H1 (cell line): ENCODE measurements around the gene RAB40B. TPM values are rescaled to one million over a fixed set of nuclear protein-coding genes. Genes with fewer than 3 reads are reported as not detected.

Source experiments
- CTCF ChIA-PET: fragments of 300-600 bp; sonication (Branson Sonifier 250); formaldehyde crosslinking; loops from one replicate; lab custom pipeline; 2021; ENCODE audit not compliant: partially characterized antibody; lab: Charles Lee
- POLR2A ChIA-PET: fragments of 300-600 bp; sonication (Branson Sonifier 250); formaldehyde crosslinking; loops from one replicate; lab custom pipeline; 2021; ENCODE audit warnings: inconsistent platforms; ENCODE audit not compliant: partially characterized antibody; lab: Charles Lee
- DNase-seq, 2 experiments: peaks; one replicate each; pipeline versions ENCODE4 v3.0.0 to v3.0.0-alpha.2; 2010 to 2022; ENCODE audit warnings: low spot score in 2 of 2, low read depth in 1 of 2, mixed read lengths in 1 of 2
- FAIRE-seq: peaks from 2 replicates; lab custom pipeline; 2011; peaks lifted over from hg19 to GRCh38; lab: Jason Lieb, UNC
- H2AFZ ChIP-seq: 2 replicates; pipeline ENCODE4 v1.8.1; 2012; ENCODE audit warnings: low read length, inconsistent platforms
- H2AK5ac ChIP-seq: 2 replicates; pipeline ENCODE4 v1.6.1; 2013; ENCODE audit warnings: low read depth, low read length
- H2BK120ac ChIP-seq: replicated peaks from 2 replicates; pipeline ENCODE3; 2013; ENCODE audit warnings: low read depth, low read length, inconsistent platforms
- H2BK12ac ChIP-seq: 2 replicates; pipeline ENCODE4 v1.6.1; 2013; ENCODE audit warnings: low read depth, low read length
- H2BK15ac ChIP-seq: 2 replicates; pipeline ENCODE4 v1.6.1; 2013; ENCODE audit warnings: low read length
- H2BK20ac ChIP-seq: 2 replicates; pipeline ENCODE4 v1.6.1; 2013; ENCODE audit warnings: low read length
- H2BK5ac ChIP-seq: 2 replicates; pipeline ENCODE4 v1.6.1; 2013; ENCODE audit warnings: low read depth, low read length
- H3K14ac ChIP-seq: 2 replicates; pipeline ENCODE4 v1.6.1; 2013; ENCODE audit warnings: inconsistent platforms; ENCODE audit not compliant: insufficient read length
- H3K18ac ChIP-seq: 2 replicates; pipeline ENCODE4 v1.6.1; 2013; ENCODE audit warnings: low read length; ENCODE audit errors: extremely low read depth
- H3K23ac ChIP-seq: 2 replicates; pipeline ENCODE4 v1.6.1; 2013; ENCODE audit warnings: inconsistent platforms; ENCODE audit not compliant: insufficient read length
- H3K23me2 ChIP-seq: 2 replicates; pipeline ENCODE4 v1.6.1; 2013; ENCODE audit warnings: low read depth, low read length
- H3K27ac ChIP-seq: 2 replicates; pipeline ENCODE4 v1.6.1; 2011; ENCODE audit warnings: low read depth, low read length, inconsistent platforms
- H3K27me3 ChIP-seq, 4 experiments: replicated peaks in 1 of 4; 1 replicate in 1 of 4; 2 replicates in 3 of 4; pipeline versions ENCODE4 v1.6.1 to v1.8.1; 2011 to 2013; ENCODE audit warnings: low read length in 3 of 4, mild to moderate bottlenecking in 3 of 4, inconsistent platforms in 2 of 4, mixed read lengths in 2 of 4, moderate library complexity in 1 of 4; ENCODE audit not compliant: control insufficient read depth in 3 of 4, insufficient read depth in 3 of 4; ENCODE audit errors: extremely low read depth in 1 of 4
- H3K36me3 ChIP-seq, 4 experiments: 2 replicates each; pipeline versions ENCODE4 v1.6.1 to v1.8.1; 2011 to 2013; ENCODE audit warnings: mild to moderate bottlenecking in 4 of 4, low read length in 3 of 4, moderate library complexity in 2 of 4, control low read depth in 1 of 4, inconsistent platforms in 1 of 4; ENCODE audit not compliant: insufficient read depth in 4 of 4, control insufficient read depth in 2 of 4
- H3K4ac ChIP-seq: replicated peaks from 2 replicates; pipeline ENCODE3; 2013; ENCODE audit warnings: low read length, low read depth, mixed read lengths, inconsistent platforms; ENCODE audit not compliant: insufficient read length
- H3K4me1 ChIP-seq, 4 experiments: replicated peaks in 1 of 4; 1 replicate in 1 of 4; 2 replicates in 3 of 4; pipeline versions ENCODE4 v1.6.1 to v1.8.1; 2011 to 2013; ENCODE audit warnings: low read length in 3 of 4, inconsistent platforms in 2 of 4, mixed read lengths in 1 of 4; ENCODE audit not compliant: insufficient read depth in 4 of 4, control insufficient read depth in 3 of 4
- H3K4me2 ChIP-seq, 2 experiments: 2 replicates each; pipeline versions ENCODE4 v1.6.1 to v1.8.1; 2011 to 2013; ENCODE audit warnings: low read depth in 2 of 2, low read length in 2 of 2, control low read depth in 1 of 2, inconsistent platforms in 1 of 2, mild to moderate bottlenecking in 1 of 2; ENCODE audit not compliant: insufficient read depth in 1 of 2
- H3K4me3 ChIP-seq, 4 experiments: fragments of 200-600, 300-600 bp in 1 of 4; sonication (generic), shearing (Covaris generic), sonication (Bioruptor Twin) in 1 of 4; 2 replicates each; pipeline versions ENCODE4 v1.5.1 to v1.8.1; 2011 to 2016; ENCODE audit warnings: low read length in 4 of 4, low read depth in 3 of 4, control low read depth in 2 of 4, inconsistent platforms in 2 of 4, mild to moderate bottlenecking in 2 of 4, mixed read lengths in 1 of 4, moderate library complexity in 1 of 4; ENCODE audit not compliant: insufficient read depth in 2 of 4; ENCODE audit errors: extremely low read depth in 1 of 4
- H3K56ac ChIP-seq: replicated peaks from 2 replicates; pipeline ENCODE3; 2013; ENCODE audit warnings: low read depth, mild to moderate bottlenecking, mixed read lengths, low read length, inconsistent platforms; ENCODE audit not compliant: insufficient read length
- H3K79me1 ChIP-seq: 2 replicates; pipeline ENCODE4 v1.6.1; 2013; ENCODE audit warnings: low read depth, low read length, control low read depth
- H3K79me2 ChIP-seq, 2 experiments: 2 replicates each; pipeline versions ENCODE4 v1.6.1 to v1.8.1; 2012 to 2013; ENCODE audit warnings: low read length in 2 of 2, mild to moderate bottlenecking in 2 of 2, inconsistent platforms in 1 of 2; ENCODE audit not compliant: insufficient read depth in 2 of 2, control insufficient read depth in 1 of 2
- H3K9ac ChIP-seq, 4 experiments: replicated peaks in 1 of 4; 1 replicate in 1 of 4; 2 replicates in 3 of 4; pipeline versions ENCODE4 v1.6.1 to v1.8.1; 2011 to 2013; ENCODE audit warnings: low read depth in 3 of 4, low read length in 3 of 4, control low read depth in 2 of 4, mild to moderate bottlenecking in 2 of 4, moderate library complexity in 2 of 4, inconsistent platforms in 1 of 4; ENCODE audit errors: extremely low read depth in 1 of 4
- H3K9me3 ChIP-seq, 2 experiments: 2 replicates each; pipeline versions ENCODE4 v1.6.1 to v1.8.1; 2012 to 2013; ENCODE audit warnings: mild to moderate bottlenecking in 2 of 2, moderate library complexity in 2 of 2, control low read depth in 1 of 2, inconsistent platforms in 1 of 2, low read depth in 1 of 2, low read length in 1 of 2, mixed read lengths in 1 of 2; ENCODE audit not compliant: insufficient read depth in 2 of 2
- H4K20me1 ChIP-seq, 2 experiments: replicated peaks in 1 of 2; 2 replicates each; pipeline versions ENCODE3 to v1.8.1; 2011 to 2013; ENCODE audit warnings: inconsistent platforms in 2 of 2, low read length in 2 of 2, mild to moderate bottlenecking in 1 of 2; ENCODE audit not compliant: insufficient read depth in 2 of 2, control insufficient read depth in 1 of 2
- H4K5ac ChIP-seq: 2 replicates; pipeline ENCODE4 v1.6.1; 2013; ENCODE audit warnings: low read length, low read depth, mixed read lengths, inconsistent platforms; ENCODE audit not compliant: insufficient read length
- H4K8ac ChIP-seq: 2 replicates; pipeline ENCODE4 v1.8.0; 2013; ENCODE audit warnings: mild to moderate bottlenecking, moderate library complexity, low read length, inconsistent platforms; ENCODE audit not compliant: insufficient read depth; ENCODE audit errors: extremely low read depth
- H4K91ac ChIP-seq: replicated peaks from 2 replicates; pipeline ENCODE3; 2013; ENCODE audit warnings: low read length, mixed read lengths, inconsistent platforms; ENCODE audit not compliant: insufficient read length
- JUN ChIP-seq: IDR thresholded peaks from 2 replicates; pipeline ENCODE4 v1.6.1; 2011; ENCODE audit warnings: low read depth, mild to moderate bottlenecking, improper control_type of control experiment, low read length
- NRF1 ChIP-seq: IDR thresholded peaks from 2 replicates; pipeline ENCODE4 v1.6.1; 2011; ENCODE audit warnings: mild to moderate bottlenecking, low read depth, low read length, improper control_type of control experiment
- WGBS, 2 experiments: shearing (Covaris generic) in 1 of 2; methylation state at CpG; one replicate each; pipeline versions ENCODE4 v1.1.6 to v1.1.7; 2013 to 2015; ENCODE audit warnings: low lambda C conversion rate in 2 of 2, mixed read lengths in 2 of 2, inconsistent platforms in 1 of 2, low coverage in 1 of 2, missing lambda C conversion rate in 1 of 2; ENCODE audit not compliant: insufficient replicate concordance in 2 of 2, insufficient coverage in 1 of 2, insufficient read length in 1 of 2; ENCODE audit errors: extremely low coverage in 1 of 2, missing lambda C conversion rate in 1 of 2; 5-methylcytosine and 5-hydroxymethylcytosine counted together
- polyA plus RNA-seq, 7 experiments: library from polyadenylated mRNA; depleted of rRNA in 3 of 7; stranded (reverse) in 5 of 7; unstranded in 2 of 7; fragments of >200 nt in 5 of 7; fragments of 200-250 nt in 2 of 7; gene quantifications; 1 replicate in 5 of 7; 2 replicates in 1 of 7; 4 replicates in 1 of 7; pipeline versions ENCODE4 v1.2.1 to v1.2.3, GENCODE V29; 2011 to 2013; ENCODE audit warnings: missing spikeins in 2 of 7, mixed read lengths in 2 of 7
- total RNA-seq: library from RNA; stranded (reverse); fragmentation: NEBNext Ultra II Directional; extraction: Animal tissue kit (Norgen Biotek cat#: 25700); gene quantifications from 2 replicates; pipeline ENCODE4 v1.2.1, GENCODE V29; 2021

The RAB40B gene
- total and polyA plus RNA-seq, 2 of the 8 experiments (the other 6 are each of a cell fraction or from before 2014, with no cell fraction given) = 3.1 to 4.6 TPM

DNA sequence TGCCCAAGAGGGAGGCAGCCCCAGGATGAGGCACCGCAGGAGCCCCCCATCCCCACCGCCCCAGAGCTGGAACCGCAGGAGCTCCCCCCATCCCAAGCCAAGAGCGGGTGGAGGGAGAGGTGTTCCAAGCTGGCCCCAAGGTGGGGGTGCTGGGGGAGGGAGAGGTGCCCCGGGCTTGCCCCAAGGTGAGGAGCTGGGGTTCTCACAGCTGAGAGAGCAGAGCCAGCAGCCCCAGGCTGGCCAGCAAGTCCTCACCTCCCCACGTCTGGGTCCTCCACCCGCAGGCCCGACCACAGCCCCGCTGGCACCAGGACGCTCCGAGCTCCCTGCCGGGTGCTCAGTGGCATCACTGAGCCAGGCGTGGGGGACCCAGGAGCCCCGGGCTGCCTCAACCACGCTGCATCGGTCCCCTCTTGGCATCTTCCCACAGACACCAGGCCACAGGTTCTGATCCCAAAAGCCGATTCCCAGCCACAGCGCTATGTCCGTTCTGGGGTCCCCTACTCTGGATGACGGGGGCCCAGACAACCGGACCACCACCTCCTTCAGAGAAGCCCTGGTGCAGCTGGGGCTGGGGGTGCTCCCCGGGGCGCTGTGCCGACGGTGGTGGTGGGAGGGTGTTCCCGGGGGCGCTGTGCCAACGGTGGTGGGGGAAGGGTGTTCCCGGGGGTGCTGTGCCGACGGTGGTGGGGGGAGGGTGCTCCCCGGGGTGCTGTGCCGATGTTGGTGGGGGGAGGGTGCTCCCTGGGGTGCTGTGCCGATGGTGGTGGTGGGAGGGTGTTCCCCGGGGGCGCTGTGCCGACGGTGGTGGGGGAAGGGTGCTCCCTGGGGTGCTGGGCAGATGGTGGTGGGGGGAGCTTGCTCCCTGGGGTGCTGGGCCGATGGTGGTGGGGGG is 34.9 kb downstream of the RAB40B start:
- POLR2A ChIA-PET = interaction anchor here (0.5 to 0.7 kb wide), 2 partner anchors 20 to 166 kb away, joined by 3 read pairs; no protein-coding TSS in a partner anchor
- H3K4ac ChIP-seq = no peak overlapping the region
- no peak overlapping the region for H4K8ac ChIP-seq
- H3K18ac ChIP-seq = no peak overlapping the region
- no peak overlapping the region for H2BK5ac ChIP-seq
- peaks cover 0 to 4% of the 10 kb centered on the region in 2 experiments; a peak in 1 of 4 replicates for H3K9me3 ChIP-seq
- no peak overlapping the region for H2BK12ac ChIP-seq
- H2BK120ac ChIP-seq = no peak overlapping the region
- no peaks in the 10 kb centered on the region for H3K23me2 ChIP-seq
- H3K4me3 ChIP-seq = no peak overlapping the region
- H3K27ac ChIP-seq = no peak overlapping the region
- no peak overlapping the region for H3K4me2 ChIP-seq
- peaks cover 0 to 9% of the 10 kb centered on the region in 2 experiments for H4K20me1 ChIP-seq
- no peaks in the 10 kb centered on the region for H3K27me3 ChIP-seq
- no peak overlapping the region for H3K9ac ChIP-seq
- FAIRE-seq (no peak), DNase-seq (no peak)
- no peaks in the 10 kb centered on the region; a peak in 1 of 8 replicates for H3K36me3 ChIP-seq
- no peak overlapping the region for H4K91ac ChIP-seq
- CTCF ChIA-PET = interaction anchor here (0.6 to 4.4 kb wide), 10 partner anchors 11 to 114 kb away, joined by 3 to 23 read pairs (median 4); no protein-coding TSS in a partner anchor
- no peak overlapping the region for H3K23ac ChIP-seq
- WGBS, 2 experiments = 88% methylated on average over 21 of the region's 39 CpGs; no CpG with 5 or more reads in 1 of the 2 experiments
- no peak overlapping the region for H2AFZ ChIP-seq
- H3K79me1 ChIP-seq = no peaks in the 10 kb centered on the region
- H2BK20ac ChIP-seq = no peak overlapping the region
- no peak overlapping the region for H3K14ac ChIP-seq
- H4K5ac ChIP-seq = no peak overlapping the region
- no peak overlapping the region for H2AK5ac ChIP-seq
- H2BK15ac ChIP-seq = no peak overlapping the region
- H3K79me2 ChIP-seq = no peaks in the 10 kb centered on the region
- H3K4me1 ChIP-seq = peaks cover 0 to 6% (median 2%) of the 10 kb centered on the region in 4 experiments; a peak in 3 of 7 replicates
- no peak overlapping the region for H3K56ac ChIP-seq
- TF ChIP-seq NRF1 (no peak), JUN (no peak)
